ENCODE measurements around the gene DNAI4. TPM values are rescaled to one million over a fixed set of nuclear protein-coding genes. Genes with fewer than 3 reads are reported as not detected.

The DNAI4 gene
- polyA plus RNA-seq, 3 donors, result 0.09 TPM; not detected in 2

- H3K27ac ChIP-seq (ENCODE audit: low read depth in 1 of 2, low read length in 2 of 2), result no peak overlapping the region
- no peak overlapping the region for H3K4me3 ChIP-seq (replicated peaks in 1 of 3; ENCODE audit: low read depth in 2 of 3, low read length in 3 of 3)
- no peaks in the 10 kb centered on the region for H3K4me1 Mint-ChIP-seq
- no CpG with 5 or more reads among the region's 1 CpG for WGBS (ENCODE audit: insufficient coverage)
- no peaks in the 10 kb centered on the region for H3K4me1 ChIP-seq (ENCODE audit: control insufficient read depth in 1 of 2, insufficient read depth in 2 of 2, low read length in 2 of 2)
- peaks cover 2 to 7% (median 3%) of the 10 kb centered on the region in 7 donors for H3K9me3 Mint-ChIP-seq
- intact Hi-C loops (cut with micrococcal nuclease), result no loop called here
- H3K27ac Mint-ChIP-seq, result no peak overlapping the region
- H4K20me1 ChIP-seq (ENCODE audit: insufficient read depth, low read length), result no peaks in the 10 kb centered on the region
- H3K4me2 ChIP-seq (replicated peaks; ENCODE audit: extremely low read depth, low read length, poor library complexity, severe bottlenecking), result no peak overlapping the region
- H3K9ac ChIP-seq (ENCODE audit: insufficient read depth, low read length, poor library complexity, severe bottlenecking), result no peak overlapping the region
- H3K36me3 ChIP-seq (replicated peaks in 1 of 2; ENCODE audit: control insufficient read depth in 1 of 2, insufficient read depth in 2 of 2, low read length in 2 of 2), result no peaks in the 10 kb centered on the region
- no peaks in the 10 kb centered on the region for H3K27me3 Mint-ChIP-seq (ENCODE audit: low read depth in 3 of 3)
- H3K9me3 ChIP-seq (replicated peaks in 1 of 2; ENCODE audit: control insufficient read depth in 1 of 2, insufficient read depth in 1 of 2, low read length in 2 of 2), result no peaks in the 10 kb centered on the region
- no peaks in the 10 kb centered on the region for H3K79me2 ChIP-seq (ENCODE audit: insufficient read depth, low read length)
- H3K36me3 Mint-ChIP-seq, result no peaks in the 10 kb centered on the region
- H3K27me3 ChIP-seq (ENCODE audit: control insufficient read depth in 2 of 2, insufficient read depth in 2 of 2, low read length in 2 of 2), result no peaks in the 10 kb centered on the region
- no peak for DNase-seq
- TF ChIP-seq, protein P1, sequence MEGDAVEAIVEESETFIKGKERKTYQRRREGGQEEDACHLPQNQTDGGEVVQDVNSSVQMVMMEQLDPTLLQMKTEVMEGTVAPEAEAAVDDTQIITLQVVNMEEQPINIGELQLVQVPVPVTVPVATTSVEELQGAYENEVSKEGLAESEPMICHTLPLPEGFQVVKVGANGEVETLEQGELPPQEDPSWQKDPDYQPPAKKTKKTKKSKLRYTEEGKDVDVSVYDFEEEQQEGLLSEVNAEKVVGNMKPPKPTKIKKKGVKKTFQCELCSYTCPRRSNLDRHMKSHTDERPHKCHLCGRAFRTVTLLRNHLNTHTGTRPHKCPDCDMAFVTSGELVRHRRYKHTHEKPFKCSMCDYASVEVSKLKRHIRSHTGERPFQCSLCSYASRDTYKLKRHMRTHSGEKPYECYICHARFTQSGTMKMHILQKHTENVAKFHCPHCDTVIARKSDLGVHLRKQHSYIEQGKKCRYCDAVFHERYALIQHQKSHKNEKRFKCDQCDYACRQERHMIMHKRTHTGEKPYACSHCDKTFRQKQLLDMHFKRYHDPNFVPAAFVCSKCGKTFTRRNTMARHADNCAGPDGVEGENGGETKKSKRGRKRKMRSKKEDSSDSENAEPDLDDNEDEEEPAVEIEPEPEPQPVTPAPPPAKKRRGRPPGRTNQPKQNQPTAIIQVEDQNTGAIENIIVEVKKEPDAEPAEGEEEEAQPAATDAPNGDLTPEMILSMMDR (IDR thresholded peaks at IDR 0.05), result no peak
- H3K4me3 Mint-ChIP-seq, result no peak overlapping the region
- H2AFZ ChIP-seq (ENCODE audit: insufficient read depth, low read depth, low read length, poor library complexity, severe bottlenecking), result no peak overlapping the region
Observed at GRCh38 chr1:66850989-66851388, 73.7 kb downstream of the DNAI4 start.

GRCh38 chr1:66848193-66848592 is 76.5 kb downstream of the DNAI4 start:
- Mint-ChIP-seq H3K4me3 (no peak overlapping the region), H3K9me3 (peaks cover 0 to 7% (median 3%) of the 10 kb centered on the region in 7 donors), H3K4me1 (no peaks in the 10 kb centered on the region), H3K36me3 (no peaks in the 10 kb centered on the region), H3K27me3 (ENCODE audit: low read depth in 3 of 3) (no peaks in the 10 kb centered on the region), H3K27ac (no peak overlapping the region)
- Histone ChIP-seq H3K27me3 (ENCODE audit: control insufficient read depth in 2 of 2, insufficient read depth in 2 of 2, low read length in 2 of 2) (no peaks in the 10 kb centered on the region), H3K4me3 (replicated peaks in 1 of 3; ENCODE audit: low read depth in 2 of 3, low read length in 3 of 3) (no peak overlapping the region), H4K20me1 (ENCODE audit: insufficient read depth, low read length) (no peaks in the 10 kb centered on the region), H3K4me2 (replicated peaks; ENCODE audit: extremely low read depth, low read length, poor library complexity, severe bottlenecking) (no peak overlapping the region), H3K9ac (ENCODE audit: insufficient read depth, low read length, poor library complexity, severe bottlenecking) (no peak overlapping the region), H3K4me1 (ENCODE audit: control insufficient read depth in 1 of 2, insufficient read depth in 2 of 2, low read length in 2 of 2) (no peaks in the 10 kb centered on the region), H3K79me2 (ENCODE audit: insufficient read depth, low read length) (no peaks in the 10 kb centered on the region), H2AFZ (ENCODE audit: insufficient read depth, low read depth, low read length, poor library complexity, severe bottlenecking) (no peak overlapping the region), H3K9me3 (replicated peaks in 1 of 2; ENCODE audit: control insufficient read depth in 1 of 2, insufficient read depth in 1 of 2, low read length in 2 of 2) (no peaks in the 10 kb centered on the region), H3K36me3 (replicated peaks in 1 of 2; ENCODE audit: control insufficient read depth in 1 of 2, insufficient read depth in 2 of 2, low read length in 2 of 2) (no peaks in the 10 kb centered on the region), H3K27ac (ENCODE audit: low read depth in 1 of 2, low read length in 2 of 2) (no peak overlapping the region)
- intact Hi-C loops (cut with micrococcal nuclease), result no loop called here
- no peak for DNase-seq
- 100% methylated on average over 1 of the region's 2 CpGs for WGBS (ENCODE audit: insufficient coverage)
- TF ChIP-seq, protein P1 (IDR thresholded peaks at IDR 0.05), result no peak
